HG03095 (cell line): ENCODE data around the gene ACTL8.

Experiments
- ATAC-seq: cut with Tn5 transposase; IDR thresholded peaks from one replicate; pipeline ENCODE4 v1.9.1; 2021; ENCODE audit warnings: moderate library complexity; ENCODE audit not compliant: unreplicated experiment

The ACTL8 gene

GRCh38 chr1:17839641-17840196, 84.6 kb downstream of the ACTL8 start:
- ATAC-seq, result no peak

DNA sequence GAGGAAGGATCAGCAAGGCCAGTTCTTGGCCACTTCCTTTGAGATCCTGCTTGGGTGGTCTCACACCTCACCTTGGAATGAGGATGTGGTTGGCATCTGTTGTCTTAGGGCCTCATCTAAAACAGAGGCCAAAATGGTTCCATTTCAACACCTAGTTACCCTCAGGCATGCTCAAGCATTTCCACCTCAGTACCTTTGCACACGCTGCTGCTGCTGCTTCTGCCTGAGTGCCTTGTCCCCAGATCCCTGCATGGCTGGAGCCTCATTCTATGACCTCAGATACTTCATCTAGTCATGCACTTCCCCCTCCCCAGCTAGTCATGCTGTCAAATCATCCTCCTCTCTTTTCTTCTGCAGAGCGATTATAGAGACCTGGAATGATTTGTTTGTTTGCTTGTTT, 86.8 kb downstream of the ACTL8 start:
- no peak for ATAC-seq

- no peak for ATAC-seq
Measured at GRCh38 chr1:17842686-17843085, 87.6 kb downstream of the ACTL8 start.

DNA sequence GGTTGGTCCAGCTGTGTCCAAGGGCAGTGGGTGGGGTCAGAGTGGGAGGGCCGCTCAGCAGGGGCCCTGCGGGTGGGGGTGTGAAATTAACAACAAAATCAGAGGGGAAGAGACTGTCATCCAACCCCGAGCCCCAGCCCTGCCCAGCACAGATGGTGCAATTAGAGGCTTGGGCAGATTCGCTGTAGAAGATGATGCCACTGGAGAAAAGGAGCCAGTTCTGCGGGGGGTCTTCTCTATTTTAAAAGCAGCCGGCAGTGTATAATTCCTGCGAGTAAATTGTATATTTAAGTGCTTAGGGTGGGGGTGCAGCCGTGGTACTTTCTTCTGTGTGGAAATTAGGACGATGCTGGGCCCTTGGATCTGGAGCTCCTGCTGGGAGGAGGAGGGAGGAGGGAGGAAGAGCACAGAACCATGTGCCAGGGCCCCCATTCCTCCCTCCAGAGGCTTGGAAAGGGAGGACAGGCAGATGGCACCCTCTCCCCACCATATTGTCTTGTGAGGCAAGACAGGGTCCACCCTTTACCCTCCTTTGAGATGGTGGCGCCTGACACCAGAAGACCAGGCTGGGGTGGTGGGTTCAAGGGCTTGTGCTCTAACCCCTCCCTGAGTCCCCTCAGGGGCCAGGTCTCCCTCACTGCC, 89.2 kb downstream of the ACTL8 start:
- no peak for ATAC-seq

DNA sequence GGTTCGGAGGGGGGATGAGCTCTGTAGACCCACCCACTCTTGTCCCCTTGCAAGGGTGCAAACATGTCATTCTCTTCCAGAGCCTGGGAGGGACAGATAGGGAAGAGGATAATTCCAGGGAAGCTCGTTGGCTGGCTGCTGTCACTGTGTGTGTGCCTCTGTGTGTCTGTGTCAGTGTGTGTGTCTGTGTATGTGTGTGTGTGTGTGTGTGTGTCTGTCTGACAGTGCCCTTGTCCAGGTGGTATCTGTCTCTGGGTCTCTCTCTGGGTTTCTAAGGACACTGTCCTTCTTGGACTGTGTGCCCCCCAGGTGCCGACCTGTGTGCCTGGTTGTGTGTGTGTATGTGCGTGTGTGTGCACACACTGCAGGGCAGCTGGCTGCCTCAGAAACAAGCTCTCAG, 90.5 kb downstream of the ACTL8 start:
- ATAC-seq, result no peak

- ATAC-seq, result no peak
Measured at GRCh38 chr1:17846341-17846740, 91.2 kb downstream of the ACTL8 start.

GRCh38 chr1:17847111-17847510, 92.0 kb downstream of the ACTL8 start:
- no peak for ATAC-seq

DNA sequence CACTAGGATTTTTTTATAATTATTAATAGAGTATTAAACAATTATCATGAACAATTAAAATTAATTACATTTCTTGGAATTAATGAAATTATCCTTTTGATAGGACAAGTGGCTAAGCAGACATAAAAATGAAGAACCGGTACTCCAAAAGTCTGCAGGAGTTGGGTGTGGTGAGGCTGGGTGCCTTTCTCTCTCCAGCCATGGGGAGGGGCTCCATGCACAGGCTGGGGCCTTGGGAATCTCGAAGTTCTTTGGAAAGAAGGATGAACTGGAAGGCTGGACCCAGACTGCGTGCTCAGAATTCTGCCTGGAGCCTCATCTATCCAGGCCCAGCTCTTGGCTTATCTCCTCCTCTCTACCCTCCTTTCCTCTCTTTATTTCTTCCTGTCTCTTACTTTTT, 94.1 kb downstream of the ACTL8 start:
- no peak for ATAC-seq

- ATAC-seq, result no peak
Measured at GRCh38 chr1:17851056-17851455, 95.9 kb downstream of the ACTL8 start.

DNA sequence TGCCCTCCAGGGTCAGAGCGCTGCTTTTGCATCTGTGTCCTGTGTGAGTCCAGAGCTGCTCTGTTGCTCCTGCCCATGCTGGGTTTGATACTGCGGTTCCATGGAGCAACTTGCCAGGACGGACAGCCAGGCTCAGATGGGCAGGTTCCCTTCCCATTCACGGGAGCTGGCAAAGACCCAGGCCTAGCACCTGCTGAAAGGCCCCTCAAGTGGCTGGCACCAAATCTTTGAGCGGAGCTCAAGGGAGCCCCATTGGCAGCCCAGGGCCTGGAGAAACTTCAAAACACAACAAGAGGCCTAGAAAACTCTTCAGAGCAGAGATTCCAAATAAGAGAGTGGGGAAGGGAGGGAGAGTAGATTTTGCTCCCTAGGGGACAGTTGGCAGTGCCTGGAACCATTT, 97.2 kb downstream of the ACTL8 start:
- ATAC-seq, result no peak

- ATAC-seq, result no peak
Measured at GRCh38 chr1:17853241-17853935, 98.3 kb downstream of the ACTL8 start.

DNA sequence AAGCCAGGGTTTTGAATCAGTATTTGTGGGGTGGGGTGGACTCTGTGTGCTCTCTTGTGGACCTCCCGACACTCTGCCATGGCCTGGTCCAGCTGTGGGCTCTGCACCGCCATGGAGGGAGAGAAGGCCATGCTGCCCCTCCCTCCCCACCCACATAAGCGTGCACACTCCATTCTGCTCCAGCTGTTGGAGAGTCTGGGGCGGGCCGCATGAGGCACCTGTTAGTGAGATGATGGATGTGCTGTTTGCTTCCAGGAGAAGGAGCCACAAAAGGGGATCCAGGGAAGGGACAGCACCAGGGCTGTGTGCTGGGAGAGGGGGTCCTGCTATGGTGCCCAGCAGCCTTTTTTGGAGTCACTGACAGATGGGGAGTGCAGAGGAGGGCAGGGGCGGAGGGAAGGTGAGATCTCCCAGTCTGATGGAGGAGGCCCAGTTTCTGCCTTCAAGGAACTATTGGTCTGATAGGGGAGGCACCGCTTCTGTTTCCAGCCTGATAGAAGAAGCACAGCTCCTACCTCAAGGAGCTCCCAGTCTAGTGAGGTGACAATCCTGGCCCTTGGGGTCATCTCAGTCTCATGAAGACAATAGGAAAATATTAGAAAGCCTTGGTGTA, 101.5 kb downstream of the ACTL8 start:
- no peak for ATAC-seq

- ATAC-seq, result no peak
Measured at GRCh38 chr1:17857109-17857499, 102.0 kb downstream of the ACTL8 start.

DNA sequence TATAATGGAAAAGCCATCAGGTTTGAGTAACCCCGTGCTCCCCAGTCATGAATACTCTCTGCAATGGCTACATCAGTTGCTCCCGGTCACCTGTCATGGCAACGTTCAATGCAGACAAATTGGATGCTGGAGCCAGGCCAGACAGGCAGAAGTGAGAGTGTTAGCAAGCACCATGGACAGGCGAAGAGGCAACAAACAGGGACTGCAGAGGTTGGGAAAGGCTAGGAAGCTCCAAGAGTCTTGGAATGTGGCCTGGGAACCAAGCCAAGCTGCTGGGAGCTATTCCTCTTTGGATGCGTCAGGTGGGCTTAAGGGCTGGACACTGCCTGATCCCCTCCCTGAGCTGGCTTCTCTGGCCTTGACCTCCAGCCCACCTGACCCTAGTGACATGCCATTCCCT, 102.9 kb downstream of the ACTL8 start:
- ATAC-seq, result no peak

- no peak for ATAC-seq
Measured at GRCh38 chr1:17860812-17861211, 105.7 kb downstream of the ACTL8 start.

DNA sequence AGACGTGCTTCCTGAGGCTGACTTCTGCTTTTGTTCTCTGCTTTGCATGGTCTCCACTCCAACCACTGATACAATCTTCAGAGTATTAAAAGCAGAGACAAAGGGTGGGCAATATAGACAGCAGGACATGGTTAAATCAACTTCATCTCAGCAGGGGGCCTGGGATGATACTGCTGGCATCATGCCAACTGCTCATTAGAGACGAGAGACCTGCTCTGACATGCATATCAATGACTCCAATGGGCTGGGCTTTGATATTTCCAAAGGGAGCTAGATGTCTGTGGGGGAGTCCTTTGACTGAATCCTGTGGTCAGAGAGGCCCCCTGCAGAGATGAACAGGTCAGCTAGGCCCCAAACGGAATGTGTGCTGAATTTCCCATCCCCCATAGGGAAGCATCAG, 106.6 kb downstream of the ACTL8 start:
- no peak for ATAC-seq

GRCh38 chr1:17862121-17862520, 107.0 kb downstream of the ACTL8 start:
- ATAC-seq, result no peak

- no peak for ATAC-seq
Measured at GRCh38 chr1:17865912-17866739, 111.0 kb downstream of the ACTL8 start.

DNA sequence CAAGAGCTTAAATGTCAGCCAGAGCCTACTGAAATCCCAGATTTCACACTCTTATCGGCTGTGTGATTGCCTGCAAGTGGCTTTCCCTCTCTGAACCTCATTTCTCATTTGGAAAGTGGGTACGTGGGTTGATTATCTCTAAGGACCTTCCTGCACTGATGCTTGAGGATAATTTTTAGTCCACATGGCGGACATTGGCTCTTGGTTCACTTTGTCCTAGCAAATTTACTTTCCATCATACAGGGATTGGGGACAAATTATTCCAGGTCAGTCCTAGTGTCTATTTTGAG, 111.6 kb downstream of the ACTL8 start:
- no peak for ATAC-seq

- no peak for ATAC-seq
Measured at GRCh38 chr1:17867470-17867869, 112.3 kb downstream of the ACTL8 start.

- ATAC-seq, result no peak
Measured at GRCh38 chr1:17869815-17870214, 114.7 kb downstream of the ACTL8 start.

GRCh38 chr1:17870679-17871078, 115.5 kb downstream of the ACTL8 start:
- no peak for ATAC-seq
